T-helper 1 cell treated with Interleukin-12 subunit alpha and Interleukin-12 subunit beta and Interleukin-4 antibody, amounts not matched to agents 30 ng/mL and 1 ng/mL, for 36 hours (primary cell): ENCODE measurements around the gene NSUN2. TPM values are rescaled to one million over a fixed set of nuclear protein-coding genes. Genes with fewer than 3 reads are reported as not detected.
"Not testable (repeated sequence)": the region's sequence is repeated elsewhere in the genome, so short reads cannot be mapped to it uniquely, and the experiment has no call there.

ENCODE experiments used
- intact Hi-C: fragments of 100-400 bp; cut with micrococcal nuclease; formaldehyde crosslinking; loops from one replicate; pipeline ENCODE4 v1.15.1; 2024
- total RNA-seq: library from RNA; stranded (reverse); gene quantifications from 2 replicates; pipeline ENCODE4 v1.2.3, GENCODE V29; 2022

Gene NSUN2
- total RNA-seq = 93.4 and 97.1 TPM in 2 replicates

GRCh38 chr5:6632888-6633468 is at the start of gene NSUN2, which contains the start of gene SRD5A1:
TSS of gene NSUN2 (minus strand) at chr5:6633044. CDS start at chr5:6632979, 65 bp downstream.
TSS of gene SRD5A1 (plus strand) at chr5:6633440. CDS start at chr5:6633577, 137 bp downstream.
- intact Hi-C loops = loop anchor here (1.0 to 2.0 kb wide), 10 partner anchors 80 to 1236 kb away; partner anchors contain the start of genes FASTKD3, ICE1, MED10 and MTRR

- intact Hi-C loops = no loop called here
Observed at GRCh38 chr5:6682239-6682638, 49.4 kb upstream of the NSUN2 start.

GRCh38 chr5:6681682-6682081 is 48.8 kb upstream of the NSUN2 start:
- intact Hi-C loops = no loop called here

GRCh38 chr5:6680922-6681321 is 48.1 kb upstream of the NSUN2 start:
- intact Hi-C loops = no loop called here

GRCh38 chr5:6678385-6678784 is 45.5 kb upstream of the NSUN2 start:
- intact Hi-C loops = no loop called here

GRCh38 chr5:6676702-6677101 is 43.9 kb upstream of the NSUN2 start:
- intact Hi-C loops = no loop called here

- intact Hi-C loops = no loop called here
Observed at GRCh38 chr5:6675784-6676491, 43.1 kb upstream of the NSUN2 start.

GRCh38 chr5:6674886-6675285 is 42.0 kb upstream of the NSUN2 start:
- intact Hi-C loops = no loop called here

GRCh38 chr5:6674421-6674820 is 41.6 kb upstream of the NSUN2 start:
- intact Hi-C loops = no loop called here

- intact Hi-C loops = no loop called here
Observed at GRCh38 chr5:6673963-6674362, 41.1 kb upstream of the NSUN2 start.

- intact Hi-C loops = no loop called here
Observed at GRCh38 chr5:6673031-6673430, 40.2 kb upstream of the NSUN2 start.

GRCh38 chr5:6668717-6669116 is 35.9 kb upstream of the NSUN2 start:
- intact Hi-C loops = not testable (repeated sequence)

GRCh38 chr5:6667648-6668047 is 34.8 kb upstream of the NSUN2 start:
- intact Hi-C loops = no loop called here

- intact Hi-C loops = no loop called here
Observed at GRCh38 chr5:6666762-6667161, 33.9 kb upstream of the NSUN2 start.

- intact Hi-C loops = no loop called here
Observed at GRCh38 chr5:6660688-6661087, 27.8 kb upstream of the NSUN2 start.

GRCh38 chr5:6659941-6660684 is 27.3 kb upstream of the NSUN2 start:
- intact Hi-C loops = no loop called here

GRCh38 chr5:6656680-6657079 is 23.8 kb upstream of the NSUN2 start:
- intact Hi-C loops = no loop called here

GRCh38 chr5:6655432-6655831 is 22.6 kb upstream of the NSUN2 start:
- intact Hi-C loops = no loop called here

GRCh38 chr5:6652025-6652424 is 19.2 kb upstream of the NSUN2 start:
- intact Hi-C loops = no loop called here

- intact Hi-C loops = no loop called here
Observed at GRCh38 chr5:6649681-6650080, 16.8 kb upstream of the NSUN2 start.

- intact Hi-C loops = no loop called here
Observed at GRCh38 chr5:6649186-6649585, 16.3 kb upstream of the NSUN2 start.
